ENCODE data around the gene CHRNA3.

GRCh38 chr15:78617516-78617915 lies 3.3 kb downstream of the CHRNA3 start:
- TF ChIP-seq SP2 (tag by site-specific recombination; IDR thresholded peaks at IDR 0.05) (no peak), ZBTB17 (tag by site-specific recombination; IDR thresholded peaks at IDR 0.05) (no peak), PATZ1 (tag by site-specific recombination; IDR thresholded peaks at IDR 0.05) (no peak), ZNF24 (tag by site-specific recombination; IDR thresholded peaks at IDR 0.05) (no peak), ZNF670 (tag by site-specific recombination; IDR thresholded peaks at IDR 0.05; ENCODE audit: low read depth) (no peak), ZNF768 (tag by site-specific recombination; IDR thresholded peaks at IDR 0.05) (no peak), CTCF (tag by site-specific recombination; IDR thresholded peaks at IDR 0.05) (no peak), ZNF266 (tag by site-specific recombination; IDR thresholded peaks at IDR 0.05; ENCODE audit: low read depth) (no peak), ZXDB (tag by site-specific recombination; IDR thresholded peaks at IDR 0.05) (no peak), ZEB2 (tag by site-specific recombination; IDR thresholded peaks at IDR 0.05) (no peak)
